GM12891 (cell line): ENCODE data around the gene MOB1A.

Experiments
- POLR2A ChIP-seq: IDR thresholded peaks from 2 replicates; pipeline ENCODE4 v1.6.1; 2011; ENCODE audit warnings: low read depth, low read length, control low read depth
- POLR2AphosphoS5 ChIP-seq: IDR thresholded peaks from 2 replicates; pipeline ENCODE4 v1.6.1; 2011; ENCODE audit warnings: low read depth, low read length, control low read depth
- POU2F2 ChIP-seq: IDR thresholded peaks from 2 replicates; pipeline ENCODE4 v1.6.1; 2011; ENCODE audit warnings: low read depth, mild to moderate bottlenecking, control low read depth, low read length, moderate library complexity
- SPI1 ChIP-seq: IDR thresholded peaks from 2 replicates; pipeline ENCODE4 v1.6.1; 2011; ENCODE audit warnings: low read depth, low read length, control low read depth

- TF ChIP-seq POLR2A (no peak), POLR2AphosphoS5 (no peak), SPI1 (no peak), POU2F2 (no peak)
These were observed 983 bp downstream of the MOB1A start for GRCh38 chr2:74177696-74178095.
